ENCODE data around the gene OLAH.

DNA sequence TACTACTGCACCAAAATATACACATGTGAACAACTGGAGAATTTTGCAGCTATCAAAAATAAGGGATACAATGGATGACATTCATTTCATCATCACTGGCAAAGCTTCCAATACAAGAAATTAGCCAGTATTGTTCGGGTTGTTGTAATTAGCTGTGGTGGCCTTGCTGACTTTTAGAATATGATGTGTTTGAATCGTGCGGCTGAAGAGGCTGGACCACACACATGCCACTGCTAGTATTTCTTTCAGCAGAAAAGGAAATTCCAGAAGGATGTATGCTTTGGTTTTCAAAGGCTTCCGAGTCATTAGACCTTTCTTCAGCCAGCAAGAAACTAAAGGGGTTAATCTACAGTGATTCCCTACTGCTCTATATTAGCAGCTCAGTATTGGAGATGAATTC is 70.0 kb downstream of the OLAH start:
- TF ChIP-seq, protein P1, sequence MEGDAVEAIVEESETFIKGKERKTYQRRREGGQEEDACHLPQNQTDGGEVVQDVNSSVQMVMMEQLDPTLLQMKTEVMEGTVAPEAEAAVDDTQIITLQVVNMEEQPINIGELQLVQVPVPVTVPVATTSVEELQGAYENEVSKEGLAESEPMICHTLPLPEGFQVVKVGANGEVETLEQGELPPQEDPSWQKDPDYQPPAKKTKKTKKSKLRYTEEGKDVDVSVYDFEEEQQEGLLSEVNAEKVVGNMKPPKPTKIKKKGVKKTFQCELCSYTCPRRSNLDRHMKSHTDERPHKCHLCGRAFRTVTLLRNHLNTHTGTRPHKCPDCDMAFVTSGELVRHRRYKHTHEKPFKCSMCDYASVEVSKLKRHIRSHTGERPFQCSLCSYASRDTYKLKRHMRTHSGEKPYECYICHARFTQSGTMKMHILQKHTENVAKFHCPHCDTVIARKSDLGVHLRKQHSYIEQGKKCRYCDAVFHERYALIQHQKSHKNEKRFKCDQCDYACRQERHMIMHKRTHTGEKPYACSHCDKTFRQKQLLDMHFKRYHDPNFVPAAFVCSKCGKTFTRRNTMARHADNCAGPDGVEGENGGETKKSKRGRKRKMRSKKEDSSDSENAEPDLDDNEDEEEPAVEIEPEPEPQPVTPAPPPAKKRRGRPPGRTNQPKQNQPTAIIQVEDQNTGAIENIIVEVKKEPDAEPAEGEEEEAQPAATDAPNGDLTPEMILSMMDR (IDR thresholded peaks at IDR 0.05): no peak
- TF ChIP-seq POLR2A (IDR thresholded peaks at IDR 0.05): no peak

All from testis (tissue), 2 donors.